Left lobe of liver (tissue), 2 donors: ENCODE results near the gene AGBL4. TPM values are rescaled to one million over a fixed set of nuclear protein-coding genes. Genes with fewer than 3 reads are reported as not detected.
"Not testable (repeated sequence)": the region's sequence is repeated elsewhere in the genome, so short reads cannot be mapped to it uniquely, and the experiment has no call there.

Experiments used
- ATAC-seq: fragments of 200-7000 bp; cut with Tn5 transposase; one replicate; pipeline ENCODE4 v1.9.1; 2020; ENCODE audit warnings: mild to moderate bottlenecking, moderate library complexity
- DNase-seq: peaks from one replicate; pipeline ENCODE4 v3.0.0-alpha.2; 2020; ENCODE audit warnings: low spot score
- total RNA-seq: library from RNA; stranded (reverse); gene quantifications from one replicate; pipeline ENCODE4 v1.2.1, GENCODE V29; 2021
- donor health status: DM: no; HTN: no; CAD: no; lungs with moderate emphysema.
- donor health status: DM: no; HTN: yes; CAD: no.

Gene AGBL4
- total RNA-seq = 2.2 TPM

GRCh38 chr1:50023292-50024159, at the start of gene AGBL4:
Gene AGBL4, minus strand, starts transcription at chr1:50023954.
- ATAC-seq (peak; percentile 94), DNase-seq (peak; percentile 51)

GRCh38 chr1:50066806-50067205, 43.1 kb upstream of the AGBL4 start:
- DNase-seq (no peak), ATAC-seq (no peak)

- no peak for ATAC-seq
- no peak for DNase-seq
Observed at GRCh38 chr1:50060279-50060678, 36.5 kb upstream of the AGBL4 start.

- DNase-seq = no peak
- ATAC-seq = no peak
Observed at GRCh38 chr1:50048791-50049190, 25.0 kb upstream of the AGBL4 start.

GRCh38 chr1:50047916-50048694, 24.4 kb upstream of the AGBL4 start:
- DNase-seq (no peak), ATAC-seq (peak; percentile 56)

- ATAC-seq (no peak), DNase-seq (no peak)
Observed at GRCh38 chr1:50038237-50038809, 14.6 kb upstream of the AGBL4 start.

GRCh38 chr1:50027794-50028193, 4.0 kb upstream of the AGBL4 start:
- DNase-seq (no peak), ATAC-seq (no peak)

- ATAC-seq (peak; percentile 53), DNase-seq (no peak)
Observed at GRCh38 chr1:49995734-49996133, 28.0 kb downstream of the AGBL4 start.

- DNase-seq = no peak
Observed at GRCh38 chr1:49971088-49971487, 52.7 kb downstream of the AGBL4 start.

GRCh38 chr1:49951385-49951784, 72.4 kb downstream of the AGBL4 start:
- DNase-seq (no peak), ATAC-seq (no peak)

More at GRCh38 chr1:49971088-49971487, 52.7 kb downstream of the AGBL4 start:
- no peak for ATAC-seq

GRCh38 chr1:49915301-49915700, 108.5 kb downstream of the AGBL4 start:
- not testable (repeated sequence) for ATAC-seq, DNase-seq

GRCh38 chr1:49906365-49906764, 117.4 kb downstream of the AGBL4 start:
- no peak for DNase-seq
- ATAC-seq = no peak

GRCh38 chr1:49864581-49864980, 159.2 kb downstream of the AGBL4 start:
- DNase-seq (no peak), ATAC-seq (no peak)

- ATAC-seq = no peak
- DNase-seq = no peak
Observed at GRCh38 chr1:49854741-49855140, 169.0 kb downstream of the AGBL4 start.

GRCh38 chr1:49842596-49842995, 181.2 kb downstream of the AGBL4 start:
- DNase-seq (no peak), ATAC-seq (no peak)

- no peak for ATAC-seq
- no peak for DNase-seq
Observed at GRCh38 chr1:49841767-49842166, 182.0 kb downstream of the AGBL4 start.

GRCh38 chr1:49824261-49824660, 199.5 kb downstream of the AGBL4 start:
- ATAC-seq (no peak), DNase-seq (no peak)

GRCh38 chr1:49817681-49818080, 206.1 kb downstream of the AGBL4 start:
- DNase-seq (no peak), ATAC-seq (no peak)

GRCh38 chr1:49787013-49787412, 236.7 kb downstream of the AGBL4 start:
- ATAC-seq, DNase-seq: not testable (repeated sequence)

GRCh38 chr1:49765034-49765433, 258.7 kb downstream of the AGBL4 start:
- ATAC-seq (peak; percentile 65), DNase-seq (no peak)

GRCh38 chr1:49738118-49738517, 285.6 kb downstream of the AGBL4 start:
- ATAC-seq, DNase-seq: not testable (repeated sequence)

- ATAC-seq = no peak
- DNase-seq = no peak
Observed at GRCh38 chr1:49728377-49728776, 295.4 kb downstream of the AGBL4 start.
